Osteocyte (in vitro differentiated cells): Measurements from ENCODE around the gene ADH1C. TPM values are rescaled to one million over a fixed set of nuclear protein-coding genes. Genes with fewer than 3 reads are reported as not detected.

ENCODE experiments used
- DNase-seq: peaks from one replicate; pipeline ENCODE4 v3.0.0; 2021; ENCODE audit warnings: mixed read lengths; ENCODE audit not compliant: unreplicated experiment; ENCODE audit errors: extremely low spot score
- H3K27ac Mint-ChIP-seq: one replicate; pipeline ENCODE4 v1.8.0; 2021; ENCODE audit warnings: mild to moderate bottlenecking, mixed read lengths; ENCODE audit not compliant: unreplicated experiment
- H3K27me3 Mint-ChIP-seq: one replicate; pipeline ENCODE4 v1.8.0; 2021; ENCODE audit warnings: mixed read lengths; ENCODE audit not compliant: unreplicated experiment
- H3K36me3 Mint-ChIP-seq: one replicate; pipeline ENCODE4 v1.8.0; 2021; ENCODE audit warnings: mixed read lengths; ENCODE audit not compliant: unreplicated experiment
- H3K4me1 Mint-ChIP-seq: one replicate; pipeline ENCODE4 v1.8.0; 2021; ENCODE audit warnings: mixed read lengths; ENCODE audit not compliant: unreplicated experiment
- H3K4me3 Mint-ChIP-seq: one replicate; pipeline ENCODE4 v1.8.0; 2021; ENCODE audit warnings: mild to moderate bottlenecking, moderate library complexity, mixed read lengths; ENCODE audit not compliant: unreplicated experiment
- H3K9me3 Mint-ChIP-seq: one replicate; pipeline ENCODE4 v1.8.0; 2021; ENCODE audit warnings: mixed read lengths; ENCODE audit not compliant: unreplicated experiment
- CTCF ChIP-seq: fragments of 200-600 bp; sonication (generic); IDR thresholded peaks from 2 replicates; pipeline ENCODE4 v1.5.0; 2021; ENCODE audit warnings: antibody characterized with exemption, mild to moderate bottlenecking, moderate library complexity
- total RNA-seq: library from RNA; stranded (reverse); gene quantifications from 2 replicates; pipeline ENCODE4 v1.2.1, GENCODE V29; 2021

The ADH1C gene
- total RNA-seq, 1 donor from 2014 or later = not detected

GRCh38 chr4:99341426-99341825, 11.1 kb downstream of the ADH1C start:
- Mint-ChIP-seq H3K4me3 (no peak overlapping the region), H3K27me3 (peaks cover 8% of the 10 kb centered on the region), H3K27ac (no peak overlapping the region), H3K36me3 (no peaks in the 10 kb centered on the region), H3K9me3 (no peaks in the 10 kb centered on the region), H3K4me1 (no peaks in the 10 kb centered on the region)
- DNase-seq = no peak
- no peak for TF ChIP-seq CTCF

GRCh38 chr4:99339172-99339571, 13.4 kb downstream of the ADH1C start:
- no peak for DNase-seq
- Mint-ChIP-seq H3K9me3 (no peaks in the 10 kb centered on the region), H3K4me3 (no peak overlapping the region), H3K27me3 (peaks cover 3% of the 10 kb centered on the region), H3K36me3 (no peaks in the 10 kb centered on the region), H3K4me1 (no peaks in the 10 kb centered on the region), H3K27ac (no peak overlapping the region)
- TF ChIP-seq CTCF = no peak

GRCh38 chr4:99336553-99336952, 16.0 kb downstream of the ADH1C start:
- no peaks in the 10 kb centered on the region for H3K36me3 Mint-ChIP-seq
- H3K9me3 Mint-ChIP-seq = no peaks in the 10 kb centered on the region
- no peak for DNase-seq
- no peak for TF ChIP-seq CTCF
- H3K4me1 Mint-ChIP-seq = no peaks in the 10 kb centered on the region
- H3K27ac Mint-ChIP-seq = no peak overlapping the region
- H3K4me3 Mint-ChIP-seq = no peak overlapping the region
- H3K27me3 Mint-ChIP-seq = no peaks in the 10 kb centered on the region

- H3K27ac Mint-ChIP-seq = no peak overlapping the region
- no peak for DNase-seq
- H3K4me1 Mint-ChIP-seq = no peaks in the 10 kb centered on the region
- H3K27me3 Mint-ChIP-seq = no peaks in the 10 kb centered on the region
- no peaks in the 10 kb centered on the region for H3K9me3 Mint-ChIP-seq
- no peak for TF ChIP-seq CTCF
- H3K36me3 Mint-ChIP-seq = no peaks in the 10 kb centered on the region
- H3K4me3 Mint-ChIP-seq = no peak overlapping the region
Observed at GRCh38 chr4:99334880-99335279, 17.7 kb downstream of the ADH1C start.

- no peak overlapping the region for H3K4me3 Mint-ChIP-seq
- no peaks in the 10 kb centered on the region for H3K27me3 Mint-ChIP-seq
- no peak overlapping the region for H3K27ac Mint-ChIP-seq
- no peaks in the 10 kb centered on the region for H3K4me1 Mint-ChIP-seq
- no peak for DNase-seq
- H3K9me3 Mint-ChIP-seq = peaks cover 10% of the 10 kb centered on the region
- TF ChIP-seq CTCF = no peak
- no peaks in the 10 kb centered on the region for H3K36me3 Mint-ChIP-seq
Observed at GRCh38 chr4:99330648-99331047, 21.9 kb downstream of the ADH1C start.
